K562 (cell line): ENCODE measurements around the gene HPS3. TPM values are rescaled to one million over a fixed set of nuclear protein-coding genes. Genes with fewer than 3 reads are reported as not detected.

Experiments used
- polyA plus RNA-seq, 8 experiments: library from polyadenylated mRNA; depleted of rRNA in 4 of 8; stranded (reverse) in 5 of 8; unstranded in 3 of 8; fragments of >200 nt; fragmentation: Nextera tagmentation in 2 of 8; fragmentation: Illumina TruSeq in 1 of 8; extraction: Ambion mirVana in 2 of 8; extraction: Trizol in 1 of 8; gene quantifications; 2 replicates each; pipeline versions ENCODE4 v1.2.1 to v1.2.3, GENCODE V29; 2011 to 2014; ENCODE audit warnings: inconsistent platforms in 1 of 8, missing spikeins in 1 of 8
- small RNA-seq: library from RNA; depleted of rRNA; stranded (forward); fragments of <200 nt; gene quantifications from one replicate; pipeline ENCODE3, GENCODE V24; 2014
- total RNA-seq, 7 experiments: library from RNA; depleted of rRNA in 6 of 7; stranded (reverse); fragments of >200 nt in 6 of 7; fragmentation: Illumina TruSeq in 2 of 7; extraction: Trizol in 2 of 7; gene quantifications; 2 replicates each; pipeline versions ENCODE4 v1.2.1 to v1.2.3, GENCODE V29; 2011 to 2021; ENCODE audit warnings: low replicate concordance in 1 of 7

HPS3 gene
- total and polyA plus RNA-seq, 9 of the 15 experiments (the other 6 are each of a cell fraction or from before 2014, with no cell fraction given) = 1.2 to 11.3 (median 7.6) TPM

Small RNA genes lying within 50 kb of the gene (small RNA-seq; reads per million reads assigned to genes)
- not detected for gene RF00019

Other genes starting within 250 kb of the HPS3 start
- 15.1 and 15.7 TPM in 2 replicates for gene GYG1, start 138.1 kb upstream of the HPS3 start, total RNA-seq (2014; rRNA removed)
- 26.1 and 29.5 TPM in 2 replicates for gene GYG1, start 138.1 kb upstream of the HPS3 start, total RNA-seq (2014; rRNA removed; fragmentation: Illumina TruSeq; extraction: Trizol)
- gene GYG1, start 138.1 kb upstream of the HPS3 start, total RNA-seq (2015; rRNA removed; fragmentation: Illumina TruSeq; extraction: Trizol) = 19.5 and 20.8 TPM in 2 replicates
- 24.6 and 26.6 TPM in 2 replicates for gene GYG1, start 138.1 kb upstream of the HPS3 start, total RNA-seq (2021)
- gene GYG1, start 138.1 kb upstream of the HPS3 start, polyA plus RNA-seq (2011; rRNA removed) = 17.9 and 24.3 TPM in 2 replicates
- gene GYG1, start 138.1 kb upstream of the HPS3 start, polyA plus RNA-seq (2014; fragmentation: Illumina TruSeq; extraction: Trizol) = 28.6 and 28.7 TPM in 2 replicates
- 10 to 100 TPM; 27.7 to 38.4 TPM for gene GYG1, start 138.1 kb upstream of the HPS3 start, polyA plus RNA-seq (2014; fragmentation: Nextera tagmentation; extraction: Ambion mirVana)
- gene GYG1, start 138.1 kb upstream of the HPS3 start, polyA plus RNA-seq (2014; rRNA removed) = 14.5 and 14.6 TPM in 2 replicates
- gene HLTF, start 43.1 kb upstream of the HPS3 start, total RNA-seq (2014; rRNA removed) = 45.9 and 52.4 TPM in 2 replicates
- 82.4 and 88.6 TPM in 2 replicates for gene HLTF, start 43.1 kb upstream of the HPS3 start, total RNA-seq (2014; rRNA removed; fragmentation: Illumina TruSeq; extraction: Trizol)
- gene HLTF, start 43.1 kb upstream of the HPS3 start, total RNA-seq (2015; rRNA removed; fragmentation: Illumina TruSeq; extraction: Trizol) = 59.5 and 64.3 TPM in 2 replicates
- 74.4 and 76.4 TPM in 2 replicates for gene HLTF, start 43.1 kb upstream of the HPS3 start, total RNA-seq (2021)
- gene HLTF, start 43.1 kb upstream of the HPS3 start, polyA plus RNA-seq (2011; rRNA removed) = 35.8 and 41.5 TPM in 2 replicates
- 43.0 and 50.4 TPM in 2 replicates for gene HLTF, start 43.1 kb upstream of the HPS3 start, polyA plus RNA-seq (2014; fragmentation: Illumina TruSeq; extraction: Trizol)
- 10 to 100 TPM; 35.1 to 37.3 TPM for gene HLTF, start 43.1 kb upstream of the HPS3 start, polyA plus RNA-seq (2014; fragmentation: Nextera tagmentation; extraction: Ambion mirVana)
- 40.8 and 42.4 TPM in 2 replicates for gene HLTF, start 43.1 kb upstream of the HPS3 start, polyA plus RNA-seq (2014; rRNA removed)
- gene CP, start 92.2 kb downstream of the HPS3 start, total RNA-seq (2014; rRNA removed) = not detected in 2 replicates
- not detected in 2 replicates for gene CP, start 92.2 kb downstream of the HPS3 start, total RNA-seq (2014; rRNA removed; fragmentation: Illumina TruSeq; extraction: Trizol)
- not detected in 2 replicates for gene CP, start 92.2 kb downstream of the HPS3 start, total RNA-seq (2015; rRNA removed; fragmentation: Illumina TruSeq; extraction: Trizol)
- 0.49 and 0.75 TPM in 2 replicates for gene CP, start 92.2 kb downstream of the HPS3 start, total RNA-seq (2021)
- not detected in 2 replicates for gene CP, start 92.2 kb downstream of the HPS3 start, polyA plus RNA-seq (2011; rRNA removed)
- not detected in 2 replicates for gene CP, start 92.2 kb downstream of the HPS3 start, polyA plus RNA-seq (2014; fragmentation: Illumina TruSeq; extraction: Trizol)
- not detected for gene CP, start 92.2 kb downstream of the HPS3 start, polyA plus RNA-seq (2014; fragmentation: Nextera tagmentation; extraction: Ambion mirVana)
- gene CP, start 92.2 kb downstream of the HPS3 start, polyA plus RNA-seq (2014; rRNA removed) = 0.30 TPM in 1 of 2 replicates, not detected in the other
- gene TM4SF18, start 204.0 kb downstream of the HPS3 start, total RNA-seq (2014; rRNA removed) = not detected in 2 replicates
- gene TM4SF18, start 204.0 kb downstream of the HPS3 start, total RNA-seq (2014; rRNA removed; fragmentation: Illumina TruSeq; extraction: Trizol) = not detected in 2 replicates
- gene TM4SF18, start 204.0 kb downstream of the HPS3 start, total RNA-seq (2015; rRNA removed; fragmentation: Illumina TruSeq; extraction: Trizol) = not detected in 2 replicates
- gene TM4SF18, start 204.0 kb downstream of the HPS3 start, total RNA-seq (2021) = not detected in 2 replicates
- gene TM4SF18, start 204.0 kb downstream of the HPS3 start, polyA plus RNA-seq (2011; rRNA removed) = not detected in 2 replicates
- gene TM4SF18, start 204.0 kb downstream of the HPS3 start, polyA plus RNA-seq (2014; fragmentation: Illumina TruSeq; extraction: Trizol) = not detected in 2 replicates
- gene TM4SF18, start 204.0 kb downstream of the HPS3 start, polyA plus RNA-seq (2014; fragmentation: Nextera tagmentation; extraction: Ambion mirVana) = not detected
- not detected in 2 replicates for gene TM4SF18, start 204.0 kb downstream of the HPS3 start, polyA plus RNA-seq (2014; rRNA removed)
- gene TM4SF1, start 248.0 kb downstream of the HPS3 start, total RNA-seq (2014; rRNA removed) = not detected in 2 replicates
- gene TM4SF1, start 248.0 kb downstream of the HPS3 start, total RNA-seq (2014; rRNA removed; fragmentation: Illumina TruSeq; extraction: Trizol) = not detected in 2 replicates
- 0.11 TPM in 1 of 2 replicates, not detected in the other for gene TM4SF1, start 248.0 kb downstream of the HPS3 start, total RNA-seq (2015; rRNA removed; fragmentation: Illumina TruSeq; extraction: Trizol)
- gene TM4SF1, start 248.0 kb downstream of the HPS3 start, total RNA-seq (2021) = 0.44 and 0.67 TPM in 2 replicates
- 0.06 and 0.12 TPM in 2 replicates for gene TM4SF1, start 248.0 kb downstream of the HPS3 start, polyA plus RNA-seq (2011; rRNA removed)
- not detected in 2 replicates for gene TM4SF1, start 248.0 kb downstream of the HPS3 start, polyA plus RNA-seq (2014; fragmentation: Illumina TruSeq; extraction: Trizol)
- under 1 TPM in 1 of 2 experiments, not detected in 1; 0.07 TPM for gene TM4SF1, start 248.0 kb downstream of the HPS3 start, polyA plus RNA-seq (2014; fragmentation: Nextera tagmentation; extraction: Ambion mirVana)
- 0.08 TPM in 1 of 2 replicates, not detected in the other for gene TM4SF1, start 248.0 kb downstream of the HPS3 start, polyA plus RNA-seq (2014; rRNA removed)